Glutamatergic neuron (in vitro differentiated cells): ENCODE results near the gene TIAM2. TPM values are rescaled to one million over a fixed set of nuclear protein-coding genes. Genes with fewer than 3 reads are reported as not detected.

Experiments
- DNase-seq: peaks from one replicate; pipeline ENCODE4 v3.0.0; 2022
- H3K27ac Mint-ChIP-seq: one replicate; pipeline ENCODE4 v1.8.0; 2020; ENCODE audit warnings: mild to moderate bottlenecking, mixed read lengths, inconsistent platforms; ENCODE audit not compliant: unreplicated experiment
- H3K27me3 Mint-ChIP-seq: one replicate; pipeline ENCODE4 v1.8.0; 2020; ENCODE audit warnings: mild to moderate bottlenecking, moderate library complexity, mixed read lengths, inconsistent platforms; ENCODE audit not compliant: unreplicated experiment
- H3K36me3 Mint-ChIP-seq: one replicate; pipeline ENCODE4 v1.8.0; 2020; ENCODE audit warnings: mild to moderate bottlenecking, mixed read lengths, inconsistent platforms; ENCODE audit not compliant: unreplicated experiment
- H3K4me1 Mint-ChIP-seq: one replicate; pipeline ENCODE4 v1.8.0; 2020; ENCODE audit warnings: mild to moderate bottlenecking, low read depth, mixed read lengths, inconsistent platforms; ENCODE audit not compliant: unreplicated experiment
- H3K4me3 Mint-ChIP-seq: one replicate; pipeline ENCODE4 v1.8.0; 2020; ENCODE audit warnings: mild to moderate bottlenecking, mixed read lengths, inconsistent platforms; ENCODE audit not compliant: unreplicated experiment
- H3K9me3 Mint-ChIP-seq: one replicate; pipeline ENCODE4 v1.8.0; 2020; ENCODE audit warnings: mild to moderate bottlenecking, moderate library complexity, mixed read lengths, inconsistent platforms; ENCODE audit not compliant: unreplicated experiment
- CTCF ChIP-seq: fragments of 200-600 bp; sonication (generic); IDR thresholded peaks from one replicate; pipeline ENCODE4 v1.5.0; 2021; ENCODE audit not compliant: partially characterized antibody, unreplicated experiment
- total RNA-seq: library from RNA; stranded (reverse); fragmentation: NEBNext Ultra II Directional; extraction: Animal tissue kit (Norgen Biotek cat#: 25700); gene quantifications from one replicate; pipeline ENCODE4 v1.2.1, GENCODE V29; 2021; ENCODE audit not compliant: unreplicated experiment

The TIAM2 gene
- total RNA-seq, 1 donor from 2014 or later = 113 TPM

- DNase-seq = no peak
- Mint-ChIP-seq H3K27ac (no peak overlapping the region), H3K9me3 (no peaks in the 10 kb centered on the region), H3K4me1 (peaks cover 14% of the 10 kb centered on the region), H3K4me3 (no peak overlapping the region), H3K27me3 (no peaks in the 10 kb centered on the region), H3K36me3 (peaks cover 4% of the 10 kb centered on the region)
- no peak for TF ChIP-seq CTCF
Observed at GRCh38 chr6:155030148-155030720, 35.1 kb downstream of the TIAM2 start.

GRCh38 chr6:155031091-155031490, 36.0 kb downstream of the TIAM2 start:
- peaks cover 4% of the 10 kb centered on the region for H3K36me3 Mint-ChIP-seq
- H3K27ac Mint-ChIP-seq = no peak overlapping the region
- H3K4me1 Mint-ChIP-seq = peaks cover 16% of the 10 kb centered on the region
- no peaks in the 10 kb centered on the region for H3K27me3 Mint-ChIP-seq
- H3K9me3 Mint-ChIP-seq = no peaks in the 10 kb centered on the region
- no peak for TF ChIP-seq CTCF
- no peak for DNase-seq
- no peak overlapping the region for H3K4me3 Mint-ChIP-seq

GRCh38 chr6:155033021-155033791, 38.1 kb downstream of the TIAM2 start:
- TF ChIP-seq CTCF = no peak
- H3K27me3 Mint-ChIP-seq = peaks cover 5% of the 10 kb centered on the region
- H3K9me3 Mint-ChIP-seq = peaks cover 6% of the 10 kb centered on the region
- H3K27ac Mint-ChIP-seq = no peak overlapping the region
- peaks cover 22% of the 10 kb centered on the region for H3K4me1 Mint-ChIP-seq
- DNase-seq = no peak
- no peak overlapping the region for H3K4me3 Mint-ChIP-seq
- H3K36me3 Mint-ChIP-seq = peaks cover 4% of the 10 kb centered on the region

GRCh38 chr6:155036907-155037306, 41.8 kb downstream of the TIAM2 start:
- TF ChIP-seq CTCF = no peak
- peak overlapping the region; percentile 76 for H3K27ac Mint-ChIP-seq
- no peak overlapping the region for H3K4me3 Mint-ChIP-seq
- H3K9me3 Mint-ChIP-seq = peaks cover 11% of the 10 kb centered on the region
- peaks cover 10% of the 10 kb centered on the region for H3K27me3 Mint-ChIP-seq
- DNase-seq = no peak
- peaks cover 51% of the 10 kb centered on the region for H3K4me1 Mint-ChIP-seq
- H3K36me3 Mint-ChIP-seq = peaks cover 4% of the 10 kb centered on the region

GRCh38 chr6:155038104-155038503, 43.0 kb downstream of the TIAM2 start:
- H3K27me3 Mint-ChIP-seq = peaks cover 10% of the 10 kb centered on the region
- H3K4me1 Mint-ChIP-seq = peaks cover 54% of the 10 kb centered on the region
- H3K27ac Mint-ChIP-seq = peak overlapping the region; percentile 94

More at GRCh38 chr6:155038104-155038503, 43.0 kb downstream of the TIAM2 start:
- H3K4me3 Mint-ChIP-seq = peak overlapping the region; percentile 53
- peak; percentile 72 for DNase-seq
- peaks cover 4% of the 10 kb centered on the region for H3K36me3 Mint-ChIP-seq
- peaks cover 11% of the 10 kb centered on the region for H3K9me3 Mint-ChIP-seq
- TF ChIP-seq CTCF = no peak
